Prostate gland (tissue), 2 donors: ENCODE data around the gene C9orf43.

Experiments
- CTCF ChIP-seq, 4 experiments: fragments of 200-600 bp in 2 of 4; fragments of 450-650 bp in 2 of 4; sonication (generic) in 2 of 4; IDR thresholded peaks; 1 replicate in 3 of 4; 2 replicates in 1 of 4; pipeline ENCODE4 v1.5.1; 2016 to 2019; ENCODE audit warnings: antibody characterized with exemption in 4 of 4, mild to moderate bottlenecking in 2 of 4, moderate library complexity in 2 of 4
- POLR2AphosphoS5 ChIP-seq: sonication (generic); formaldehyde crosslinking; IDR thresholded peaks from one replicate; pipeline ENCODE4 v1.6.1; 2017; ENCODE audit warnings: antibody characterized with exemption

- no peak for TF ChIP-seq POLR2AphosphoS5
- no peak for TF ChIP-seq CTCF (IDR thresholded peaks at IDR 0.05)
Observed at GRCh38 chr9:113431191-113431590, 20.6 kb downstream of the C9orf43 start.
